Stimulated activated CD4-positive, alpha-beta T cell treated with anti-CD3 and anti-CD28 coated beads, Interleukin-12 subunit alpha, Interleukin-12 subunit beta, amount 100 ng/mL, for 48 hours (primary cell): ENCODE data around the gene ADNP.

Source experiments
- DNase-seq, 3 donors: peaks; one replicate each; pipeline ENCODE4 v3.0.0-alpha.2; 2020; ENCODE audit warnings: low read depth in 2 of 3, low spot score in 1 of 3

Gene ADNP

GRCh38 chr20:50850721-50851286, 80.4 kb downstream of the ADNP start:
- DNase-seq, result no peak

- no peak for DNase-seq
Observed at GRCh38 chr20:50848846-50849673, 82.2 kb downstream of the ADNP start.

GRCh38 chr20:50848341-50848808, 82.9 kb downstream of the ADNP start:
- DNase-seq, result no peak

- no peak for DNase-seq
Observed at GRCh38 chr20:50845566-50846215, 85.5 kb downstream of the ADNP start.

- peak; percentile 9 to 27 (median 19) for DNase-seq
Observed at GRCh38 chr20:50844430-50845100, 86.7 kb downstream of the ADNP start.

GRCh38 chr20:50843331-50844276, 87.6 kb downstream of the ADNP start:
- DNase-seq, result no peak

GRCh38 chr20:50842821-50843220, 88.4 kb downstream of the ADNP start:
- no peak for DNase-seq
